ENCODE data around the gene CEP57L1.
"Not testable (repeated sequence)": the region's sequence is repeated elsewhere in the genome, so short reads cannot be mapped to it uniquely, and the experiment has no call there.

The CEP57L1 gene

DNA sequence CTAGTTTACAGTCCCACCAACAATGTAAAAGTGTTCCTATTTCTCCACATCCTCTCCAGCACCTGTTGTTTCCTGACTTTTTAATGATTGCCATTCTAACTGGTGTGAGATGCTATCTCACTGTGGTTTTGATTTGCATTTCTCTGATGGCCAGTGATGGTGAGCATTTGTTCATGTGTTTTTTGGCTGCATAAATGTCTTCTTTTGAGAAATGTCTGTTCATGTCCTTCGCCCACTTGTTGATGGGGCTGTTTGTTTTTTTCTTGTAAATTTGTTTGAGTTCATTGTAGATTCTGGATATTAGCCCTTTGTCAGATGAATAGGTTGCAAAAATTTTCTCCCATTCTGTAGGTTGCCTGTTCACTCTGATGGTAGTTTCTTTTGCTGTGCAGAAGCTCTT, 53.4 kb downstream of the CEP57L1 start:
- not testable (repeated sequence) for FAIRE-seq; DNase-seq (ENCODE audit: extremely low spot score, insufficient read length, low read depth)

DNA sequence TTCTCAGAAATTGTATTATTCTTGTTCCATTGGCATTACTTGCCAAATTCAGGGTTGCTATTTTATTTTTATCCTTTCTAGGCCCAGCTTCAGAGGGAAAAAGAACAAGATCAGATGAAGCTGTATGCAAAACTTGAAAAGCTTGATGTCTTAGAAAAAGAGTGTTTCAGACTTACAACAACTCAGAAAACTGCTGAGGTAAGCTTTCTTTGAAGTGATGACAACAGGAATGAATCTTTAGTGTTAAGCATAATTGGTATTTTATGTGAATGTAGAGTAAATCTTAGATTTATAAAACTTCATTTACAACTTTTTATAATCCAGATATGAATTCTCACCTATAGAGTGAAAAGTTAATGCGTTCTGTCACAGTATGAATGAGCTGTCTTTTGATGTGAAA, 58.4 kb downstream of the CEP57L1 start:
- peak; percentile 35 for FAIRE-seq

GRCh38 chr6:109164331-109164730, 69.0 kb downstream of the CEP57L1 start:
- FAIRE-seq, result no peak
- DNase-seq (ENCODE audit: extremely low spot score, insufficient read length, low read depth), result no peak

More for the DNA sequence above, 58.4 kb downstream of the CEP57L1 start:
- no peak for DNase-seq (ENCODE audit: extremely low spot score, insufficient read length, low read depth)

- no peak for FAIRE-seq
- no peak for DNase-seq (ENCODE audit: extremely low spot score, insufficient read length, low read depth)
These were observed 70.2 kb downstream of the CEP57L1 start for GRCh38 chr6:109165392-109165974.

GRCh38 chr6:109166673-109167072, 71.4 kb downstream of the CEP57L1 start:
- FAIRE-seq (no peak), DNase-seq (ENCODE audit: extremely low spot score, insufficient read length, low read depth) (no peak)

GRCh38 chr6:109167562-109167961, 72.3 kb downstream of the CEP57L1 start:
- FAIRE-seq (no peak), DNase-seq (ENCODE audit: extremely low spot score, insufficient read length, low read depth) (no peak)

DNA sequence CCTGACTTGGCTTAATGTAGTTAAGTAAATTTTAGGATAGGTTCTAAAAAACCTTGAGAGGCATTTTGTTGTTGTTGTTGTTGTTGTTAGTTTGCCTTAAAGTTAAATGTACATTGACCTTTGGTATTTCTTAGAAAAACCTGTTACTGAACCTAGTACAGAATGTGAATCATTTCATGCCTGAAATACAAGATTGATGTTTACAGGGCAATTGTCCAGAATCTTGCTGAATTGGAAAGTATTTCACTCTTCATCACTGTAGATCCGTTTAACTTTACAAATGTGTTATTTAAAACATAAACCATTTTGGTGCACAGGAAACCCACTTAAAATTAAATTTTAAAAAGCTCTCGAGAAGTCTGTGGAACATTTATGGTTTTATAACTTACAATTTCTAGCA, 75.0 kb downstream of the CEP57L1 start:
- FAIRE-seq (no peak), DNase-seq (ENCODE audit: extremely low spot score, insufficient read length, low read depth) (no peak)

GRCh38 chr6:109172101-109172746, 76.9 kb downstream of the CEP57L1 start:
- DNase-seq (ENCODE audit: extremely low spot score, insufficient read length, low read depth), result no peak
- FAIRE-seq, result no peak

DNA sequence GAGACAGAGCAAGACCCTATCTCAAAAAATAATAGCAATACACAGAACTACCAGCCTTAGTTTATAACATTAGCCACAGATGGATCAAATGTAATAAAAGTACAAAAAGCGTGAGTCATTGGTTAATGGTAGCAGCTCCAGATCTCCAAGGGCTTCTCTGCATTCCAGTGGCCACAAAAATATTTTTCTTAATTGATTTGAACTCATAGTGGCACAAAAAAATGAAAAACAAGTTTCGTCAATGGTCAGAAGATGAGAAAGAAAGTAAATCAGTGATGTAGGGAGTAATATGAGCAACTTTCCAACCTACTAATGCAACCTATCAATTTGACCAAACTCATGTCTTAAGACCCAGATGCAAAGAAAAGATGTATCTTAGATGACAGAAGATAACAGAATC, 79.6 kb downstream of the CEP57L1 start:
- no peak for DNase-seq (ENCODE audit: extremely low spot score, insufficient read length, low read depth)
- no peak for FAIRE-seq

- no peak for FAIRE-seq
- DNase-seq (ENCODE audit: extremely low spot score, insufficient read length, low read depth), result no peak
These were observed 83.6 kb downstream of the CEP57L1 start for GRCh38 chr6:109178921-109179320.

DNA sequence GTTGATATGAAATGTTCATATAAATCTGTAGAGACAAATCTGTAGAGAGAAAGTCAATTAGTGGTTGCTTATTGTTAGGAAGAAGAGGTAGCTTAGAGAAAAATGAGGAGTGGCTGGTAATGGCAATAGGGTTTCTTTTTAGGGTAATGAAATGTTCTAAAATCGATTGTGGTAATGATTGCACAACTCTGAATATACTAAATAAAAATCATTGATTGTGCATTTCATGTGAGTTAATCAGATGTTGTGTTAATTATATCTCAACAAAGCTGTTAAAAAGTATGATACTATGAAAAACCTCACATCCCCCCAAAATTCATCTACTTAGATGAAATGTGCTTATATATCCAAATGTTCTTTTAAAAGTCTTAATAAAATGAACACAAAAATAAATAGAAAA, 84.2 kb downstream of the CEP57L1 start:
- FAIRE-seq (no peak), DNase-seq (ENCODE audit: extremely low spot score, insufficient read length, low read depth) (no peak)

DNA sequence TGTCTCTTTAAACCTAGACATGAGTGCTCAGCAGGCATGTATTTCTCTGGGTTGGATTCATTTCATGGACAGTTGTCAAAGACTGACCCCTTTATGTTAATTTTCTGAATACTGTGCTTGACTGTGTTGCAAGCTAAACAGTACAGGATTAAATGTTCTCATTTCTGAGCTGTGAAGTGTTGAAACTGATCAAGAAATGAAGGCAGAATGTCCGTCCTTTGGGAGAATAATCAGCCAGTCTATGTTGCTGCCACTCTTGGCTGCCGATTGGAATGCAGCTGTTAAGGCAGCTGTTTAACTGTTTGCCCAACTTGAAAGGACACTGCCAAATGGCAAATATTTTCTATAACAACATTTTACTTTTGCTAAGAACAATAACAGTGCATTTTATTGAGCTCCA, 87.3 kb downstream of the CEP57L1 start:
- FAIRE-seq (no peak), DNase-seq (ENCODE audit: extremely low spot score, insufficient read length, low read depth) (no peak)

- DNase-seq (ENCODE audit: extremely low spot score, insufficient read length, low read depth) (no peak), FAIRE-seq (no peak)
These were observed 87.9 kb downstream of the CEP57L1 start for GRCh38 chr6:109183109-109183650.

- DNase-seq (ENCODE audit: extremely low spot score, insufficient read length, low read depth) (no peak), FAIRE-seq (no peak)
These were observed 89.3 kb downstream of the CEP57L1 start for GRCh38 chr6:109184638-109185037.

DNA sequence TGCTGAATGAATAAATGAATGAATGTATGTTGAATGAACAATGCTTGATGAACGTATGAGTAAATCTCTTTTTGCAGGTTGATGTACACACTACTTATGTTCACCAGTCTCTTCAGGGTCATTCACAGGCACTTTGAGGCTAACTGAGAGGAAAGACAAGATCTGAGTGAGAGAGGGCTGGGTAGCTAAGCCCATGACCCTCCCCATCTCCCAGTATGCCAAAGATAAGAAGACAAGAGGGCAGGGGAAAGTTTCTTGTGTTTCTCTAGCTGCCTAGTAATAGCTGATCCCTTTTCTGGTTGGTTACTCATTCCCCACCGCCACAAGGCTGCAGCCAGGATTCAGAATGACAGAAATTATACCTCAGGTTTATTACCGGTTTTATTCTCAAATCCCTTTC, 90.7 kb downstream of the CEP57L1 start:
- FAIRE-seq (no peak), DNase-seq (ENCODE audit: extremely low spot score, insufficient read length, low read depth) (no peak)

GRCh38 chr6:109187399-109188114, 92.2 kb downstream of the CEP57L1 start:
- DNase-seq (ENCODE audit: extremely low spot score, insufficient read length, low read depth) (peak; percentile 20), FAIRE-seq (peak; percentile 29)

- FAIRE-seq (no peak), DNase-seq (ENCODE audit: extremely low spot score, insufficient read length, low read depth) (no peak)
These were observed 92.8 kb downstream of the CEP57L1 start for GRCh38 chr6:109188115-109188411.

DNA sequence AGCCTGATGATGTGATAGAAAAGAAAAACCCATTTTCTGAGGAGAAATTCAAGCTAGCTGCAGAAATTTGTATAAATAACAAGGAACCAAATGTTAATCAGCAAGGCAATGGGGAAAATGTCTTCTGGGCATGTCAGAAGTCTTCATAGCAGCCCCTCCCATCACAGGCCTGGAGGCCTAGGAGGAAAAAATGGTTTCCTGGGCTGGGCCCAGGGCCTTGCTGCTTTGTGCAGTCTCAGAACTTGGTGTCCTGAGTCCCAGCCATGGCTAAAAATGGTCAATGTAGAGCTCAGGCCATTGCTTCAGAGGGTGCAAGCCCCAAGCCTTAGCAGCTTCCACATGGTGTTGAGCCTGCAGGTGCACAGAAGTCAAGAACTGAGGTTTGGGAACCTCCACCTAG, 96.1 kb downstream of the CEP57L1 start:
- not testable (repeated sequence) for DNase-seq (ENCODE audit: extremely low spot score, insufficient read length, low read depth); FAIRE-seq

GRCh38 chr6:109192865-109193264, 97.6 kb downstream of the CEP57L1 start:
- DNase-seq (ENCODE audit: extremely low spot score, insufficient read length, low read depth) (no peak), FAIRE-seq (no peak)

- FAIRE-seq, result no peak
- DNase-seq (ENCODE audit: extremely low spot score, insufficient read length, low read depth), result no peak
These were observed 99.6 kb downstream of the CEP57L1 start for GRCh38 chr6:109194880-109195279.

- DNase-seq (ENCODE audit: extremely low spot score, insufficient read length, low read depth) (no peak), FAIRE-seq (no peak)
These were observed 101.8 kb downstream of the CEP57L1 start for GRCh38 chr6:109197061-109197460.

All from GM18507 (cell line).